HepG2 (cell line): ENCODE results near the gene KIF6. TPM values are rescaled to one million over a fixed set of nuclear protein-coding genes. Genes with fewer than 3 reads are reported as not detected.

Source experiments
- ATF1 ChIP-seq: IDR thresholded peaks from 2 replicates; pipeline ENCODE4 v1.6.1; 2016; ENCODE audit warnings: mild to moderate bottlenecking, control low read depth
- BHLHE40 ChIP-seq: IDR thresholded peaks from 2 replicates; pipeline ENCODE4 v1.6.1; 2011; ENCODE audit warnings: low read length, improper control_type of control experiment
- BORCS8-MEF2B ChIP-seq: sonication (generic); formaldehyde crosslinking; IDR thresholded peaks from 2 replicates; pipeline ENCODE4 v1.8.0; 2022; ENCODE audit warnings: mild to moderate bottlenecking, missing genetic modification reagents
- CBX1 ChIP-seq: IDR thresholded peaks from one replicate; pipeline ENCODE4 v1.6.1; 2016; ENCODE audit warnings: antibody characterized with exemption, low read depth
- FOSL1 ChIP-seq: sonication (generic); formaldehyde crosslinking; IDR thresholded peaks from 2 replicates; pipeline ENCODE4 v1.9.0; 2021; ENCODE audit warnings: missing genetic modification reagents, borderline replicate concordance
- GABPB1 ChIP-seq: IDR thresholded peaks from 2 replicates; pipeline ENCODE4 v1.6.1; 2016; ENCODE audit warnings: mild to moderate bottlenecking, missing genetic modification reagents, moderate library complexity, missing compliant biosample characterization
- HCFC1 ChIP-seq: fragments of 150-350 bp; IDR thresholded peaks from 2 replicates; pipeline ENCODE4 v1.6.1; 2014; ENCODE audit warnings: low read depth, low read length
- MAFF ChIP-seq: IDR thresholded peaks from 2 replicates; pipeline ENCODE4 v1.6.1; 2011; ENCODE audit warnings: low read depth, low read length, improper control_type of control experiment
- MEF2D ChIP-seq: sonication (generic); formaldehyde crosslinking; IDR thresholded peaks from 2 replicates; pipeline ENCODE4 v1.5.1; 2020; ENCODE audit warnings: mild to moderate bottlenecking, missing genetic modification reagents
- NCOA5 ChIP-seq: sonication (generic); formaldehyde crosslinking; IDR thresholded peaks from 2 replicates; pipeline ENCODE4 v1.4.0; 2020; ENCODE audit warnings: missing genetic modification reagents
- NFAT5 ChIP-seq: sonication (generic); formaldehyde crosslinking; IDR thresholded peaks from 2 replicates; pipeline ENCODE4 v1.4.0; 2020; ENCODE audit warnings: missing genetic modification reagents
- RFXAP ChIP-seq: sonication (generic); formaldehyde crosslinking; IDR thresholded peaks from 2 replicates; pipeline ENCODE4 v1.4.0; 2020; ENCODE audit warnings: missing genetic modification reagents, borderline replicate concordance
- SALL2 ChIP-seq: sonication (generic); formaldehyde crosslinking; IDR thresholded peaks from 2 replicates; pipeline ENCODE4 v1.8.1; 2023; ENCODE audit warnings: mild to moderate bottlenecking, missing genetic modification reagents, inconsistent platforms
- ZNF431 ChIP-seq: sonication (generic); formaldehyde crosslinking; IDR thresholded peaks from 2 replicates; pipeline ENCODE4 v1.9.0; 2022; ENCODE audit warnings: missing genetic modification reagents, low read depth, mild to moderate bottlenecking, borderline replicate concordance
- ZNF501 ChIP-seq: sonication (generic); formaldehyde crosslinking; IDR thresholded peaks from 2 replicates; pipeline ENCODE4 v1.5.1; 2020; ENCODE audit warnings: mild to moderate bottlenecking, moderate library complexity, missing genetic modification reagents
- ZNF574 ChIP-seq: sonication (generic); formaldehyde crosslinking; IDR thresholded peaks from 2 replicates; pipeline ENCODE4 v1.4.0; 2020; ENCODE audit warnings: missing genetic modification reagents
- ZNF670 ChIP-seq: sonication (generic); formaldehyde crosslinking; IDR thresholded peaks from 2 replicates; pipeline ENCODE4 v1.8.0; 2022; ENCODE audit warnings: mild to moderate bottlenecking, missing genetic modification reagents, borderline replicate concordance
- ZNF737 ChIP-seq: sonication (generic); formaldehyde crosslinking; IDR thresholded peaks from 2 replicates; pipeline ENCODE4 v1.5.0; 2020; ENCODE audit warnings: missing genetic modification reagents, mild to moderate bottlenecking, borderline replicate concordance
- polyA plus RNA-seq, 8 experiments: library from polyadenylated mRNA; depleted of rRNA in 3 of 8; stranded (reverse) in 7 of 8; unstranded in 1 of 8; fragments of >200 nt; fragmentation: Illumina TruSeq in 4 of 8; extraction: Trizol in 4 of 8; gene quantifications; 2 replicates each; pipeline versions ENCODE4 v1.2.1 to v1.2.3, GENCODE V29; 2011 to 2016; ENCODE audit warnings: low read depth in 4 of 8, missing spikeins in 1 of 8, mixed read lengths in 1 of 8; ENCODE audit not compliant: insufficient read depth in 1 of 8
- total RNA-seq, 5 experiments: library from RNA; depleted of rRNA; stranded (reverse); fragments of >200 nt; fragmentation: Illumina TruSeq; extraction: Trizol; gene quantifications; 2 replicates each; pipeline ENCODE4 v1.2.3, GENCODE V29; 2016; ENCODE audit warnings: low read depth in 1 of 5
- TF ChIP-seq, protein P1 (sequence below): IDR thresholded peaks from 2 replicates; pipeline ENCODE4 v1.6.1; 2016; ENCODE audit warnings: mild to moderate bottlenecking, missing biosample characterization, missing genetic modification reagents

Gene KIF6
- total and polyA plus RNA-seq, 2 of the 13 experiments (the other 11 are each of a cell fraction or from before 2014, with no cell fraction given) = 0.04 to 0.27 TPM

DNA sequence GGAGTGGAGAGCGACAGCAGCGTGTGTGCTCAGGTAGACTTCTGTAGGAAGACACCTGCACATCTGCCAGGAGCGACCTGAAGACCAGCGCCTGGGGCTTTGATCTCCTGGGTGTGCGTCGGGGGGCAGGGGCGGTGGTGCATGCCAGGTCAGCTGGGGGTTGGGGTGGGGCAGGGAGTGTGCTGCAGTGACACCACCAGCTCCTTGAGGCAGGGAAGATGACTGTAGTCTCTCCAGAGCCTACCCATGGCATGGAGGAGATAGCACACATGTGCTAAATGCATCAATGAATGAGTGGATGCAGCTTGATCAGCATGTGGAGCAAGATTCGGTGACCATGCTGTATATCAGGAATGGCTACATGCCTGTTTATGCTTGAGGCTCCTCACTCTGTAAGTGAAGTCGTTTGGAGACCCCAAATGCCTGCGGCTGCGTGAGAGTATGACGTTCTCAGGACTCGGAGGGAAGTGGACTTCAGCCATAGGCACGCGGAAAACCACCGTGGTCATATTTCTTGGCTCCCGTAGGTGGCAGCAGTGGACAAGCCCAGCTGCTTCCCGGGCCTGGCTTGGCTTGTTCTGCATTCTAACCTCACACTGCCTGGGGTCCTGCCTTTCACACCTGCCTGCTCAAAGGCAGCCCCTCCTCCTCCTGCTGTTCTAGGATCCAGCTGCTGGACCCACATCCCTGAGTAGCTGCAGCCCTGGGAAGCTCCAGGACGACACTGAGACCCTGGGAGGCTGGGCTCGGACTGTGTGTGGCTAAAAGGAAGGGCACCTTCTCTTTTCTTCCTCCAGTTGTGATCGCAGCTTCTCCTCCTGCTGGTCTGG, 363.3 kb downstream of the KIF6 start (continued):
- TF ChIP-seq, protein P1, sequence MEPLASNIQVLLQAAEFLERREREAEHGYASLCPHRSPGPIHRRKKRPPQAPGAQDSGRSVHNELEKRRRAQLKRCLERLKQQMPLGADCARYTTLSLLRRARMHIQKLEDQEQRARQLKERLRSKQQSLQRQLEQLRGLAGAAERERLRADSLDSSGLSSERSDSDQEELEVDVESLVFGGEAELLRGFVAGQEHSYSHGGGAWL (CRISPR knock-in tag) = peak; percentile 33; the same call in 1 of the 2 replicates
- TF ChIP-seq GABPB1 (CRISPR knock-in tag) (0 out of 2 replicates have a peak, but pooled peaks have one; percentile 17), SALL2 (CRISPR knock-in tag) (0 out of 2 replicates have a peak, but pooled peaks have one; percentile 38), BHLHE40 (0 out of 2 replicates have a peak, but pooled peaks have one; percentile 10), NFAT5 (CRISPR knock-in tag) (0 out of 2 replicates have a peak, but pooled peaks have one; percentile 20), ZNF431 (CRISPR knock-in tag) (no peak), CBX1 (no peak), ATF1 (CRISPR knock-in tag) (no peak), MAFF (no peak), HCFC1 (no peak), NCOA5 (CRISPR knock-in tag) (no peak), ZNF501 (CRISPR knock-in tag) (no peak; the same call in 1 of the 2 replicates), RFXAP (CRISPR knock-in tag) (no peak), ZNF737 (CRISPR knock-in tag) (no peak), FOSL1 (CRISPR knock-in tag) (no peak), ZNF574 (CRISPR knock-in tag) (peak; percentile 44), ZNF670 (CRISPR knock-in tag) (no peak), MEF2D (no peak), BORCS8-MEF2B (CRISPR knock-in tag) (0 out of 2 replicates have a peak, but pooled peaks have one; percentile 21)
